Measurements from ENCODE around the gene VPS37B. TPM values are rescaled to one million over a fixed set of nuclear protein-coding genes. Genes with fewer than 3 reads are reported as not detected.

Gene VPS37B
- total and polyA plus RNA-seq, 2 donors (not counting 3 experiments of a cell fraction or from before 2014, with no cell fraction given), result 39.5 to 45.9 TPM

DNA sequence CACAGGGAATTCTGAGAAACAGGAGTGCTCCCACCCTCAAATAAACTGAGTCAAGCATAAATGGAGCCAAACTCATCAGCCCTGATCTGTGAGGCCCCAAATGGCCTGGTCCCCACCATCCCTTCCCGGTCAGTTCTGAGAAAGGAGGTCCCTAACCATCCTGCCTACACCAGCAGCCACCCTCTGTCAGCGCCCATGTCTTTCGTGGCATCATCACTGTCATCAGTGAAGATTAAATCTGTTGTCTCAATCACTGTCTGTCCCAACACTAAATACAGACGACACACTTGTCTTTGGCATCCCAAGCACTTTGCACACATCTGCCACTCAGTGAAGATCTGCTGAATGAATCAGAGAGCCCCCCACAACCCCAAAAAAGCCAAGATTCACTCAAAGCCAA is 22.4 kb downstream of the VPS37B start:
- peaks cover 77% of the 10 kb centered on the region for H3K79me2 ChIP-seq (ENCODE audit: control insufficient read depth, insufficient read depth, low read length)
- no peaks in the 10 kb centered on the region for H3K9me3 ChIP-seq (replicated peaks; ENCODE audit: control insufficient read depth, insufficient read depth, low read length)
- peaks cover 9 to 10% of the 10 kb centered on the region in 2 experiments for H3K36me3 ChIP-seq (ENCODE audit: control insufficient read depth in 2 of 2, extremely low read depth in 1 of 2, insufficient read depth in 2 of 2, low read length in 2 of 2)
- no peaks in the 10 kb centered on the region for H3K27me3 ChIP-seq (ENCODE audit: control insufficient read depth in 2 of 2, insufficient read depth in 2 of 2, low read length in 2 of 2)
- ChIA-PET CTCF (interaction anchor here (4.0 kb wide), 1 partner anchor 78 kb away, joined by 23 read pairs; no protein-coding TSS in a partner anchor), POLR2A (no interaction called here)
- H3K9me1 ChIP-seq (replicated peaks; ENCODE audit: control insufficient read depth, extremely low read depth, insufficient read depth, low read length), result no peaks in the 10 kb centered on the region
- H3K4me1 ChIP-seq (ENCODE audit: control insufficient read depth, extremely low read depth, insufficient read depth, low read length), result peaks cover 32% of the 10 kb centered on the region
- no peak overlapping the region for H2AFZ ChIP-seq (ENCODE audit: low read depth, low read length)
- H3K4me2 ChIP-seq (ENCODE audit: insufficient read depth, low read length), result no peak overlapping the region
- dilution Hi-C loops (cut with MboI; ENCODE audit: extremely low pct_ligation_motif_present, low sequenced_read_pairs), result no loop called here
- H4K20me1 ChIP-seq (replicated peaks; ENCODE audit: control insufficient read depth, extremely low read depth, insufficient read depth, low read length), result no peaks in the 10 kb centered on the region
- no peak overlapping the region for H3K27ac ChIP-seq (ENCODE audit: insufficient read depth, low read depth, low read length)
- intact Hi-C loops (cut with micrococcal nuclease), result no loop called here
- BruUV-seq (replicated peaks), result no TSS peak
- no peak overlapping the region for H3K4me3 ChIP-seq (replicated peaks in 1 of 3; ENCODE audit: insufficient read depth in 1 of 3, low read depth in 1 of 3, low read length in 3 of 3)
- FAIRE-seq, result no peak
- DNase-seq (ENCODE audit: low read depth, low spot score), result no peak
- H3K9ac ChIP-seq (replicated peaks; ENCODE audit: extremely low read depth, insufficient read depth, low read length), result no peak overlapping the region
- TF ChIP-seq JUN (IDR thresholded peaks at IDR 0.05; ENCODE audit: borderline replicate concordance, insufficient read depth, insufficient read length, low read depth), result no peak
- no peak for TF ChIP-seq EZH2 (IDR thresholded peaks at IDR 0.05; ENCODE audit: borderline replicate concordance, low read depth, low read length, severe bottlenecking)
- no peak for TF ChIP-seq FOS (IDR thresholded peaks at IDR 0.05; ENCODE audit: borderline replicate concordance, insufficient read depth, low read length)
- no peak for TF ChIP-seq CTCF (IDR thresholded peaks at IDR 0.05; ENCODE audit: extremely low read depth in 1 of 2, insufficient read depth in 1 of 2, low read depth in 1 of 2, low read length in 2 of 2)
- no peak for TF ChIP-seq POLR2A (IDR thresholded peaks at IDR 0.05; ENCODE audit: low read depth, low read length)
- TF ChIP-seq MYC (IDR thresholded peaks at IDR 0.05; ENCODE audit: low read depth, low read length), result no peak
- TF ChIP-seq MAX (IDR thresholded peaks at IDR 0.05; ENCODE audit: insufficient read depth, insufficient read length), result no peak
- no peak for TF ChIP-seq GATA2 (IDR thresholded peaks at IDR 0.05; ENCODE audit: insufficient read depth, insufficient read length, low read depth, low read length)
- TF ChIP-seq POLR2AphosphoS5 (IDR thresholded peaks at IDR 0.05; ENCODE audit: insufficient read depth, low read depth, low read length), result no peak
